Peyer's patch (tissue), 4 donors: ENCODE data around the gene COL28A1. TPM values are rescaled to one million over a fixed set of nuclear protein-coding genes. Genes with fewer than 3 reads are reported as not detected.

ENCODE experiments used
- DNase-seq, 3 donors: peaks; one replicate each; pipeline ENCODE4 v3.0.0-alpha.2; 2017 to 2019
- H3K27ac ChIP-seq, 4 donors: fragments of 200-600 bp; sonication (generic); one replicate each; pipeline ENCODE4 v1.5.1; 2016 to 2019
- H3K27me3 ChIP-seq, 2 donors: fragments of 200-600 bp; sonication (generic); one replicate each; pipeline ENCODE4 v1.5.1; 2019
- H3K36me3 ChIP-seq, 3 donors: fragments of 200-600 bp; sonication (generic); one replicate each; pipeline ENCODE4 v1.5.1; 2016 to 2019
- H3K4me1 ChIP-seq, 4 donors: fragments of 200-600 bp; sonication (generic); one replicate each; pipeline ENCODE4 v1.5.1; 2016 to 2019
- H3K4me3 ChIP-seq, 4 donors: fragments of 200-600 bp; sonication (generic); 1 replicate in 3 of 4; 2 replicates in 1 of 4; pipeline ENCODE4 v1.5.1; 2016 to 2019; ENCODE audit warnings: mild to moderate bottlenecking in 1 of 4
- H3K9me3 ChIP-seq, 4 donors: fragments of 200-600 bp; sonication (generic); one replicate each; pipeline ENCODE4 v1.5.1; 2016 to 2019; ENCODE audit warnings: mild to moderate bottlenecking in 1 of 4
- POLR2A ChIP-seq, 2 donors: fragments of 450-650 bp; IDR thresholded peaks; one replicate each; pipeline ENCODE4 v1.5.1; 2017; ENCODE audit warnings: antibody characterized with exemption in 2 of 2, mild to moderate bottlenecking in 2 of 2, moderate library complexity in 2 of 2
- total RNA-seq, 4 donors: library from RNA; depleted of rRNA; stranded (reverse); fragments of >200 nt; gene quantifications; one replicate each; pipeline ENCODE4 v1.1.0, GENCODE V29; 2016
- TF ChIP-seq, protein P1 (sequence below), 6 experiments: fragments of 450-650 bp in 4 of 6; fragments of 200-600 bp in 2 of 6; sonication (generic) in 1 of 6; IDR thresholded peaks; one replicate each; pipeline ENCODE4 v1.5.1; 2017 to 2019; ENCODE audit warnings: antibody characterized with exemption in 6 of 6, mild to moderate bottlenecking in 3 of 6, moderate library complexity in 1 of 6

COL28A1 gene
- total RNA-seq, 4 donors from 2014 or later, result 1.4 to 5.8 (median 1.9) TPM

DNA sequence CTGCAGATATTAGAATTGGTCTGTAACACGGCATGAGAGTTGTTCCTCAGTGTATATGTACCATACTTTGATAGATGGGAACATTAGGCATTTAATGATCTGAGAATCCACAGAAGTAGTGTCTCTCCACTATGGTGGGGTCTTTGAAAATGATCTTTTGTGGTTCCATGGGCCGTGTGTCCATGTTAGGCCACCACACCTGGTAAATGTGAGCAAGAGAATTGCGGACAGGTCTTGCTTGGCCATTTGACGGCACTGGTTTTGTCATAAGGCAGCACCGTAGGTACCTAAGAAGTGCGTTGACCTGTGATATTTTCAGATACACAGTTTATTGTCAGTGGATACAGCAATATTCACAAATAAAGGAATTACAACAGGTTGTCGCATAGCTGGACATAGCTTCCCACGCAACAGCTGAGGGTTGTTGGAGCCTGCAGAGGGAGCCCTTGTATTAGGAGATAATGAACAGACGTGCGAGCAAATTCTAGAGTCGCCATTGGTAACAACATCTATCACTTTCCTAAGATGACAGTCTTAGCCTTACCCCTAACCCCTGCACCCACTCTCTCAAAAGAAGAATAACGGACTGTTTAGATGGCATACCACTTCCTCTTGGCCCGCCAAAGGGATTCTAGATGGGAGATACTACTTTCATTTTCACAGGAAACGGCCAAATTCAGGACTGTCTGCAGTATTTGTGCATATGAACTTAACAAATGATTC is 111.4 kb downstream of the COL28A1 start:
- H3K4me1 ChIP-seq, result no peaks in the 10 kb centered on the region
- peak; percentile 48 to 84 (median 56) for DNase-seq
- H3K27me3 ChIP-seq, result no peaks in the 10 kb centered on the region
- H3K4me3 ChIP-seq, result peak overlapping the region; percentile 24 to 54 (median 35)
- no peaks in the 10 kb centered on the region for H3K9me3 ChIP-seq
- no peak overlapping the region for H3K27ac ChIP-seq
- TF ChIP-seq POLR2A (IDR thresholded peaks at IDR 0.05), result no peak
- TF ChIP-seq, protein P1, sequence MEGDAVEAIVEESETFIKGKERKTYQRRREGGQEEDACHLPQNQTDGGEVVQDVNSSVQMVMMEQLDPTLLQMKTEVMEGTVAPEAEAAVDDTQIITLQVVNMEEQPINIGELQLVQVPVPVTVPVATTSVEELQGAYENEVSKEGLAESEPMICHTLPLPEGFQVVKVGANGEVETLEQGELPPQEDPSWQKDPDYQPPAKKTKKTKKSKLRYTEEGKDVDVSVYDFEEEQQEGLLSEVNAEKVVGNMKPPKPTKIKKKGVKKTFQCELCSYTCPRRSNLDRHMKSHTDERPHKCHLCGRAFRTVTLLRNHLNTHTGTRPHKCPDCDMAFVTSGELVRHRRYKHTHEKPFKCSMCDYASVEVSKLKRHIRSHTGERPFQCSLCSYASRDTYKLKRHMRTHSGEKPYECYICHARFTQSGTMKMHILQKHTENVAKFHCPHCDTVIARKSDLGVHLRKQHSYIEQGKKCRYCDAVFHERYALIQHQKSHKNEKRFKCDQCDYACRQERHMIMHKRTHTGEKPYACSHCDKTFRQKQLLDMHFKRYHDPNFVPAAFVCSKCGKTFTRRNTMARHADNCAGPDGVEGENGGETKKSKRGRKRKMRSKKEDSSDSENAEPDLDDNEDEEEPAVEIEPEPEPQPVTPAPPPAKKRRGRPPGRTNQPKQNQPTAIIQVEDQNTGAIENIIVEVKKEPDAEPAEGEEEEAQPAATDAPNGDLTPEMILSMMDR (IDR thresholded peaks at IDR 0.05), result peak in 4 of 6 experiments; percentile 58 to 93 (median 88)
- H3K36me3 ChIP-seq, result no peaks in the 10 kb centered on the region

DNA sequence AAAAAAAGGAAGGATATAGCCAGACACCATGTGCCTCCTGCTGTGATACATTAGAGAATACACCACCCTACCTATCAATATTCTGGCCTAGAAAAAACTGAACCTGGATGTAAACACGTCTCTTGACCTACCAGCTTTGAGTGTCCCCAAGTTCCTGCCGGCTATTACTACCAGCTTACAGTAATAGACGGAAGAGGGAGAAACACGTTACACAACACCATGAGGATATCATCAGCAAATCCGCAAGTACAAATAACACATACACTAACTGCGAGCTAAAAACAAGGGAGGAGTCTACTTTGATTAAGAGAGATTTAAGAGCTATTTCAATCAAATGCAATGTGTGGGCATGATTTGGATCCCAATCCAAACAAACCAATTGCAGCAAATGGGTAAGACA is 113.0 kb downstream of the COL28A1 start:
- no peak for DNase-seq

DNA sequence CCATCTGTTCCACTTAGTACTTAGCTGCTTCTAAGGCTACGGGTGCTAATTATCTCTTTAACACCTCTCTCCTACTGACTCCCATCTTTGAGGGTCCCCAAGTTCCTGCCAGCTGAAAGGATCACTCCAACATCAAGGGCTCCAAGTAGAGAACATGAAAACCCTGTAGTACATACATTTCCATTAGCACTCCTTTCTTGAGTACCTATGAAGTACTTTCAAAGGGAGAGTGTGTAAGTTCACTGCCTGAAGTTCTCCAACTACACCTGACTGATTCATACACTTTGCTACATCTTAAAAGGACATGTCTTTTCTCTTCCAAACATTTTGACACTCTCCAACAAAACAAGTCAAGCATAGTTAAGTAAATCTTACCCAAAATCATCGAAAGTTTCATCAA is 113.8 kb downstream of the COL28A1 start:
- no peak for DNase-seq
- Histone ChIP-seq H3K9me3 (no peaks in the 10 kb centered on the region), H3K27ac (no peak overlapping the region), H3K4me1 (no peaks in the 10 kb centered on the region), H3K4me3 (no peak overlapping the region), H3K27me3 (no peaks in the 10 kb centered on the region), H3K36me3 (no peaks in the 10 kb centered on the region)
- TF ChIP-seq POLR2A (IDR thresholded peaks at IDR 0.05), result no peak
- TF ChIP-seq, protein P1 (IDR thresholded peaks at IDR 0.05), result no peak

More for the DNA sequence above, 113.0 kb downstream of the COL28A1 start:
- no peaks in the 10 kb centered on the region for H3K36me3 ChIP-seq
- no peaks in the 10 kb centered on the region for H3K4me1 ChIP-seq
- H3K27me3 ChIP-seq, result no peaks in the 10 kb centered on the region
- TF ChIP-seq POLR2A (IDR thresholded peaks at IDR 0.05), result no peak
- TF ChIP-seq, protein P1 (IDR thresholded peaks at IDR 0.05), result no peak
- no peak overlapping the region for H3K4me3 ChIP-seq
- H3K9me3 ChIP-seq, result no peaks in the 10 kb centered on the region
- H3K27ac ChIP-seq, result no peak overlapping the region

DNA sequence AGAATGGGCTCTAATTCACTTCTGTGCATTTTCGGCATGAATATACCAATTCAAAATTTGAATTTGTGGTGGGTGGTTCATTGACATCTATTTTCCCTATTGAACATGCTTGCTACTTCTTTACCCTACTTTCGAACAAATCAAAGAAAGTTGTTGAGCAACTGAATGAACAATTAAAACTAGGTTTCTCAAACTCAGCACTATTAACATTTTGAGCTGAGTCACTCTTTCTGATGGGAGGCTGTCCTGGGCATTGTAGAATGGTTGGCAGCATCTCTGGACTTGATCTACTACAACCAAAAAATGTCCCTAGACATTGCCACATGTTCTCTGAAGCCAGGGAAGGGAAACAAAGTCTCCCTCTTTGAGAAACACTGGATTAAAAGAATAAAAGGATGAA is 116.7 kb downstream of the COL28A1 start:
- Histone ChIP-seq H3K9me3 (no peaks in the 10 kb centered on the region), H3K27ac (no peak overlapping the region), H3K4me3 (no peak overlapping the region), H3K27me3 (no peaks in the 10 kb centered on the region), H3K36me3 (no peaks in the 10 kb centered on the region), H3K4me1 (peaks cover 0 to 9% (median 0%) of the 10 kb centered on the region in 4 donors)
- TF ChIP-seq, protein P1 (IDR thresholded peaks at IDR 0.05), result no peak
- no peak for TF ChIP-seq POLR2A (IDR thresholded peaks at IDR 0.05)
- DNase-seq, result no peak

DNA sequence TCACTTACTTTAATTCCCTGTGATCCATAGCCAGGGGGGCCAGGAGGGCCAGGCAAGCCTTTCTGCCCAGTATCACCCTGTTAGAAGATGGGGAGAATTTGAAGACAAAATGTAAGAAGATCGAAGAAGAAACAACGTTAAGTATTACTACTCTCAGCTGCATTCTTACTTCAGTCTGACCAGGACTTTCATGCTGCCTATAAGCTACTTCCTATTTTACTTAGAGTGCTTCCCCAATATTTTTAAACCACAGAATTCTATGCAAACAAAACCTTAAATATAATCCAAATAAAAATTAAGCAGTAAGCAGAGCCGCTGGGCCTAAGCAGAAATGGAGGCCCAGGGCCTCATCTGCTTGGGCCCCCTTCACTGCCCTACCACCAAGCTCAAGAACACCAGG is 117.8 kb downstream of the COL28A1 start:
- no peaks in the 10 kb centered on the region for H3K9me3 ChIP-seq
- no peak for DNase-seq
- H3K4me3 ChIP-seq, result no peak overlapping the region
- H3K4me1 ChIP-seq, result peaks cover 0 to 9% (median 0%) of the 10 kb centered on the region in 4 donors
- no peaks in the 10 kb centered on the region for H3K36me3 ChIP-seq
- no peak overlapping the region for H3K27ac ChIP-seq
- H3K27me3 ChIP-seq, result no peaks in the 10 kb centered on the region
- no peak for TF ChIP-seq POLR2A (IDR thresholded peaks at IDR 0.05)

DNA sequence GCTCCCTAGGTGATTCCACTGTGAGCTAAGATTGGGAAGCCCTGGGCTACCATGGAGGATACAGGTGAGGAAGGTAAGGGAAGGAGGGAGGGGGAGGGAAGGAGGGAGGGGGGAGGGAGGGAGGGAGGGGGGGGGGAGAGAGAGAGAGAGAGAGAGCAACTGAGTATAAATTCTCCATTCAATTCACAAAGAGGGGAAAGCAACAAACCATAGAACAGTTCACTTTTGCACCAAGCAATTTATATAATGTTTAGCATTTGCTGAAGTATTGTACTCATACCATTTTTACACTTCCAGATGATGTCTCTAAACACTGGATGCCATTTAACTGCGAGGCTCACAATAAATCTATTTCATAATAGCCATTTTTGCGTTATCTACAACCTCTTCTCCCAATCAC is 118.3 kb downstream of the COL28A1 start:
- H3K4me1 ChIP-seq, result peaks cover 0 to 9% (median 0%) of the 10 kb centered on the region in 4 donors
- H3K27ac ChIP-seq, result no peak overlapping the region

More for the DNA sequence above, 118.3 kb downstream of the COL28A1 start:
- TF ChIP-seq, protein P1 (IDR thresholded peaks at IDR 0.05), result no peak
- TF ChIP-seq POLR2A (IDR thresholded peaks at IDR 0.05), result no peak
- no peak overlapping the region for H3K4me3 ChIP-seq
- H3K9me3 ChIP-seq, result no peaks in the 10 kb centered on the region
- DNase-seq, result no peak
- no peaks in the 10 kb centered on the region for H3K27me3 ChIP-seq
- H3K36me3 ChIP-seq, result no peaks in the 10 kb centered on the region
